Measurements from ENCODE around the gene NEB.
"Not testable (repeated sequence)": the region's sequence is repeated elsewhere in the genome, so short reads cannot be mapped to it uniquely, and the experiment has no call there.

NEB gene

DNA sequence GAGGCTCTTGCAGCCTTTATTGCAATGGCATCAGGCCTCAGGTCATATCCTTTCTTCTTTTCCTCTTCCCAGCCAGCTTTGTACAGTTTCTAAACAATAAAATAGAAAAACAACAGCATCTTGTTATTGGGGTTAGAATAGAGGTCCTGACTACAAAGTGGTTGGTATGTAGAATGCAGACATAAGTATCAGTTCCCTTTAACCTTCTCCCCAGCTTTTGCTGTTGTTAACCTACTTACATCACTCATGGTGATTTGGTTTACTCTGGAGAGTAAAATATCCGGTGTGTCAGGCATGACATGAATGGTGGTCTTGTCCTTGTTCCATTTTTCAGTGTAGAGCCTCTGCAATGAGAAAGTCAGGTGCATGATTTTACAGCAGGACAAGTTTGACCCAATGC, 69.8 kb downstream of the NEB start:
- Histone ChIP-seq H3K4me1 (ENCODE audit: control insufficient read depth, insufficient read depth, low read length) (peaks cover 3% of the 10 kb centered on the region), H3K36me3 (ENCODE audit: control insufficient read depth, insufficient read depth, low read length) (no peaks in the 10 kb centered on the region), H3K27me3 (ENCODE audit: control insufficient read depth, insufficient read depth, low read length) (no peaks in the 10 kb centered on the region), H3K4me3 (ENCODE audit: low read depth, low read length) (no peak overlapping the region), H3K9ac (ENCODE audit: low read depth, low read length) (no peak overlapping the region), H3K9me3 (ENCODE audit: control insufficient read depth, insufficient read depth, low read length) (no peaks in the 10 kb centered on the region)

- no peak overlapping the region for H3K9ac ChIP-seq (ENCODE audit: low read depth, low read length)
- no peaks in the 10 kb centered on the region for H3K27me3 ChIP-seq (ENCODE audit: control insufficient read depth, insufficient read depth, low read length)
- H3K9me3 ChIP-seq (ENCODE audit: control insufficient read depth, insufficient read depth, low read length) = no peaks in the 10 kb centered on the region
- H3K36me3 ChIP-seq (ENCODE audit: control insufficient read depth, insufficient read depth, low read length) = no peaks in the 10 kb centered on the region
- no peak overlapping the region for H3K4me3 ChIP-seq (ENCODE audit: low read depth, low read length)
- H3K4me1 ChIP-seq (ENCODE audit: control insufficient read depth, insufficient read depth, low read length) = no peaks in the 10 kb centered on the region
Observed at GRCh38 chr2:151661625-151662024, 72.7 kb downstream of the NEB start.

GRCh38 chr2:151658081-151658480, 76.2 kb downstream of the NEB start:
- H3K27me3 ChIP-seq (ENCODE audit: control insufficient read depth, insufficient read depth, low read length) = no peaks in the 10 kb centered on the region
- H3K4me3 ChIP-seq (ENCODE audit: low read depth, low read length) = no peak overlapping the region
- H3K9ac ChIP-seq (ENCODE audit: low read depth, low read length) = no peak overlapping the region
- no peaks in the 10 kb centered on the region for H3K9me3 ChIP-seq (ENCODE audit: control insufficient read depth, insufficient read depth, low read length)
- H3K36me3 ChIP-seq (ENCODE audit: control insufficient read depth, insufficient read depth, low read length) = no peaks in the 10 kb centered on the region
- no peaks in the 10 kb centered on the region for H3K4me1 ChIP-seq (ENCODE audit: control insufficient read depth, insufficient read depth, low read length)

DNA sequence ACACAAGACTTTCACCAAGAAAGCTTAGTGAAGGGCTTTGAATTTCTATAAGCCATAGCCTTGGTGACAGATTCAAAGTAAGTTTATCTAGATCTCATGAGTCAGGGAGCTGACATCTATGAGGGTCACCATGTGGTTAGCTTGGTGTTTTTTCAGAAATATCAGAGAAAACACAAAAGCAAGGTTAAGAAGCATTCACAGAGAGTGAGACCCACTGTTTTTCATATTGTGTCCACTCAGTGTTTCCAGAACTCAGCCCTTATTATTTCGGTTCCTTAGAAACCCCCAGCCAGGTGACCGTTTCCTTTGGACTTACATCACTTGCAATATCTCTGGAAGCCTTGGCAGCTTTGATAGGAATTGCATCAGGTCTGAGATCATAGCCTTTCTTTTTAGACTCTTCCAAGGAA, 76.6 kb downstream of the NEB start:
- Histone ChIP-seq H3K4me3 (ENCODE audit: low read depth, low read length) (no peak overlapping the region), H3K36me3 (ENCODE audit: control insufficient read depth, insufficient read depth, low read length) (no peaks in the 10 kb centered on the region), H3K4me1 (ENCODE audit: control insufficient read depth, insufficient read depth, low read length) (no peaks in the 10 kb centered on the region), H3K9me3 (ENCODE audit: control insufficient read depth, insufficient read depth, low read length) (no peaks in the 10 kb centered on the region), H3K9ac (ENCODE audit: low read depth, low read length) (no peak overlapping the region), H3K27me3 (ENCODE audit: control insufficient read depth, insufficient read depth, low read length) (no peaks in the 10 kb centered on the region)

- Histone ChIP-seq H3K27me3 (ENCODE audit: control insufficient read depth, insufficient read depth, low read length) (no peaks in the 10 kb centered on the region), H3K9ac (ENCODE audit: low read depth, low read length) (no peak overlapping the region), H3K4me3 (ENCODE audit: low read depth, low read length) (no peak overlapping the region), H3K9me3 (ENCODE audit: control insufficient read depth, insufficient read depth, low read length) (no peaks in the 10 kb centered on the region), H3K36me3 (ENCODE audit: control insufficient read depth, insufficient read depth, low read length) (no peaks in the 10 kb centered on the region), H3K4me1 (ENCODE audit: control insufficient read depth, insufficient read depth, low read length) (no peaks in the 10 kb centered on the region)
Observed at GRCh38 chr2:151655663-151656398, 78.4 kb downstream of the NEB start.

- Histone ChIP-seq H3K9me3 (ENCODE audit: control insufficient read depth, insufficient read depth, low read length) (no peaks in the 10 kb centered on the region), H3K27me3 (ENCODE audit: control insufficient read depth, insufficient read depth, low read length) (no peaks in the 10 kb centered on the region), H3K4me3 (ENCODE audit: low read depth, low read length) (no peak overlapping the region), H3K4me1 (ENCODE audit: control insufficient read depth, insufficient read depth, low read length) (no peaks in the 10 kb centered on the region), H3K9ac (ENCODE audit: low read depth, low read length) (no peak overlapping the region), H3K36me3 (ENCODE audit: control insufficient read depth, insufficient read depth, low read length) (no peaks in the 10 kb centered on the region)
Observed at GRCh38 chr2:151654891-151655290, 79.4 kb downstream of the NEB start.

DNA sequence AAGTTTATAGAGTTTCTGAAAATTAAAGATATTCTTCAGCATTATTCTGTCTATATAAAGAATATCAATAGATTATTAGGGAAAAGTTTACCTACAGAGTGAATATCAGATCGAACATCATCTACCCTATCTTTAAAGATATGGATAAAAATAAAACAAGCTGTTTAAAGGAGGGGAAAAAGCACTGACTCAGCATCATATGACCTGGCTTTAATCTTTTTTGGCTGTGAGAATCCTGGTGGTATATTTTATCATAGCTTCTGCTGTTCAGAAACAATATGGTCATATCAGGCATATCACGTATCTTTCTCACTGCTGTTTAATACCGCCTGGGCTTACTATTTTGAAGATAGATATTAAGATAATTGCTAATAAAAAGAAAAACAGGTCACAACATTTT, 80.2 kb downstream of the NEB start:
- H3K4me3 ChIP-seq (ENCODE audit: low read depth, low read length) = no peak overlapping the region
- no peaks in the 10 kb centered on the region for H3K36me3 ChIP-seq (ENCODE audit: control insufficient read depth, insufficient read depth, low read length)

GRCh38 chr2:151651274-151651673, 83.0 kb downstream of the NEB start:
- H3K4me1 ChIP-seq (ENCODE audit: control insufficient read depth, insufficient read depth, low read length) = no peaks in the 10 kb centered on the region
- H3K9me3 ChIP-seq (ENCODE audit: control insufficient read depth, insufficient read depth, low read length) = no peaks in the 10 kb centered on the region
- H3K9ac ChIP-seq (ENCODE audit: low read depth, low read length) = no peak overlapping the region
- no peaks in the 10 kb centered on the region for H3K36me3 ChIP-seq (ENCODE audit: control insufficient read depth, insufficient read depth, low read length)
- no peaks in the 10 kb centered on the region for H3K27me3 ChIP-seq (ENCODE audit: control insufficient read depth, insufficient read depth, low read length)
- no peak overlapping the region for H3K4me3 ChIP-seq (ENCODE audit: low read depth, low read length)

More for the DNA sequence above, 80.2 kb downstream of the NEB start:
- Histone ChIP-seq H3K9me3 (ENCODE audit: control insufficient read depth, insufficient read depth, low read length) (no peaks in the 10 kb centered on the region), H3K9ac (ENCODE audit: low read depth, low read length) (no peak overlapping the region), H3K27me3 (ENCODE audit: control insufficient read depth, insufficient read depth, low read length) (no peaks in the 10 kb centered on the region), H3K4me1 (ENCODE audit: control insufficient read depth, insufficient read depth, low read length) (no peaks in the 10 kb centered on the region)

GRCh38 chr2:151650456-151650855, 83.8 kb downstream of the NEB start:
- no peak overlapping the region for H3K9ac ChIP-seq (ENCODE audit: low read depth, low read length)
- H3K27me3 ChIP-seq (ENCODE audit: control insufficient read depth, insufficient read depth, low read length) = no peaks in the 10 kb centered on the region
- H3K9me3 ChIP-seq (ENCODE audit: control insufficient read depth, insufficient read depth, low read length) = no peaks in the 10 kb centered on the region
- no peaks in the 10 kb centered on the region for H3K36me3 ChIP-seq (ENCODE audit: control insufficient read depth, insufficient read depth, low read length)
- H3K4me3 ChIP-seq (ENCODE audit: low read depth, low read length) = no peak overlapping the region
- no peaks in the 10 kb centered on the region for H3K4me1 ChIP-seq (ENCODE audit: control insufficient read depth, insufficient read depth, low read length)

DNA sequence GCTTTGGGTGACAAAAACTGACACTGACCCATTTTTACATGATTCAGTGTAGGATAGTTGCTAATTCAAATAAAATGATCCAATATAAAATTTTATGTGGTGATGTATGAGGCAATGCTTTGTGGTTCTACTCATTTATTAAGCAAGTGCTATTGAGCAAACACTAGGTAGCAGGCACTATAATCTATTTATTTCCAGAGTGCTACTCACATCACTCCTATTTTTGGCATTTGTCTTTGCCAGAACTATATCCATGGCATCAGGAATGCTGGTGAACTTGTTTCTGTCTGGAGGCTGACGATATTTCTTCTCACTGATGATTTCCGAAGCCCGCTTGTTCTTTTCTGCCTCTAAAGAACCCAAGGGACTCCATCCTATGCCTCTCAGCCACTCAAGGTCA, 84.3 kb downstream of the NEB start:
- no peak overlapping the region for H3K4me3 ChIP-seq (ENCODE audit: low read depth, low read length)

GRCh38 chr2:151649400-151649799, 84.9 kb downstream of the NEB start:
- H3K4me1 ChIP-seq (ENCODE audit: control insufficient read depth, insufficient read depth, low read length) = no peaks in the 10 kb centered on the region
- no peaks in the 10 kb centered on the region for H3K9me3 ChIP-seq (ENCODE audit: control insufficient read depth, insufficient read depth, low read length)
- no peaks in the 10 kb centered on the region for H3K27me3 ChIP-seq (ENCODE audit: control insufficient read depth, insufficient read depth, low read length)
- H3K36me3 ChIP-seq (ENCODE audit: control insufficient read depth, insufficient read depth, low read length) = no peaks in the 10 kb centered on the region
- H3K4me3 ChIP-seq (ENCODE audit: low read depth, low read length) = no peak overlapping the region
- no peak overlapping the region for H3K9ac ChIP-seq (ENCODE audit: low read depth, low read length)

More for the DNA sequence above, 84.3 kb downstream of the NEB start:
- H3K9me3 ChIP-seq (ENCODE audit: control insufficient read depth, insufficient read depth, low read length) = no peaks in the 10 kb centered on the region
- no peaks in the 10 kb centered on the region for H3K4me1 ChIP-seq (ENCODE audit: control insufficient read depth, insufficient read depth, low read length)
- no peaks in the 10 kb centered on the region for H3K36me3 ChIP-seq (ENCODE audit: control insufficient read depth, insufficient read depth, low read length)
- no peak overlapping the region for H3K9ac ChIP-seq (ENCODE audit: low read depth, low read length)
- H3K27me3 ChIP-seq (ENCODE audit: control insufficient read depth, insufficient read depth, low read length) = no peaks in the 10 kb centered on the region

- H3K4me3 ChIP-seq (ENCODE audit: low read depth, low read length); H3K27me3 ChIP-seq (ENCODE audit: control insufficient read depth, insufficient read depth, low read length); H3K36me3 ChIP-seq (ENCODE audit: control insufficient read depth, insufficient read depth, low read length); H3K9ac ChIP-seq (ENCODE audit: low read depth, low read length); H3K9me3 ChIP-seq (ENCODE audit: control insufficient read depth, insufficient read depth, low read length); H3K4me1 ChIP-seq (ENCODE audit: control insufficient read depth, insufficient read depth, low read length): not testable (repeated sequence)
Observed at GRCh38 chr2:151646512-151646911, 87.8 kb downstream of the NEB start.
